Activated CD4-positive, alpha-beta T cell treated with anti-CD3 and anti-CD28 coated beads, Interleukin-2, amount 50 U/mL, for 16 hours (primary cell): ENCODE results near the gene MCTP1.
"Not testable (repeated sequence)": the region's sequence is repeated elsewhere in the genome, so short reads cannot be mapped to it uniquely, and the experiment has no call there.

ENCODE experiments used
- DNase-seq: peaks from one replicate; pipeline ENCODE4 v3.0.0-alpha.2; 2020

The MCTP1 gene

DNA sequence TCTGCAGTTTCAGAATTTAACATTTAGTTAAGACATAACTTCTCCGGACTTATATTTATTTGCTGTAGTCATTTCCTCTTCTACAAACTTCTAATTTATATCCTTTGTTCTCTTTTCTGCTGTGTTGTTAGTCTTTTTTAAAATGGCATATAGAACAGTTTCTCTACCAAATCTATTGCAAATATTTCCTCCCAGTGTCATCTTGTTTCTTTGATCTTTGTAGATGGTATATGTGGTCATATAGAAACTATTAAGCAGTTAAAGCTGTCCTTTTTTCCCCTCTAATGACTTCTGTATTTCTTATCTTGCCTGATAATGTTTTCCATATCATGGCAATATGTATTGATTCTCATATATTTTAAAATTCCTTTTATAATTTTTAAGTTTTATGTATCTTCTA is 264.5 kb downstream of the MCTP1 start:
- no peak for DNase-seq

DNA sequence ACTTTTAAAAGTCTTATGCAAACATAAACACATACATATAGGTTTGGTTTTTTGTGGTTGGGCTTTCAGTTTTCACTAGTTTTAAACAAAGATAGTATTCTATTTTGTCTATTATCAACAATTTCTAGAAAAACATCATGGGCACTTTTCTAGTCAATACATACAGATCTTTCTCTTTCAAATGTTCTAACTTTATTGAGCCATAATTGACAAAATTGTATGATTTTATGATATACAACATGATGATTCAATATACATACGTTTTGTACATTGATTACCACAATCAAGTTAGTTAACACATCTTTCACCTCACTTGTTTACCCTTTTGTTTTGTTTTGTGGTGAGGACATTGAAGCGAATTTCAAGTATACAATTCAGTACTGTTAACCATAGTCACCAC is 265.9 kb downstream of the MCTP1 start:
- DNase-seq: no peak

DNA sequence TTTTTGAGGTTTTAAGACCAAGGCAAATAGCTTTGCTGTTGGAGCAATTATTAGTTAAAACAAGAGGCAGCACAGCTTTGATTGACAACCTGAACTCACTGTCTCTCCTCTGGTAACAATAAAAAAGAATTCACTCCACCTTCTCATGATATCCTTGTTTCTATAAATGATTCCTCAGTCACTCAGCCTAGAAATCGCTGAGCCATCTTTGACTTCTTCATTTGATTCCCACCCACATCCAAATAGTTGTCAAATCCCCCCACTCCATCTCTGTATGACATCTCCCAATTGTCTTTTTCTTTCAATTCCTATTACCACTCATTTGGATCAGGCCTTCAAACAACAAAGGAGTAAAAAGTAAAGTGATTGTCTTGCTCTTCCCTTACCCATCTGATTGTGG is 266.4 kb downstream of the MCTP1 start:
- DNase-seq: no peak

DNA sequence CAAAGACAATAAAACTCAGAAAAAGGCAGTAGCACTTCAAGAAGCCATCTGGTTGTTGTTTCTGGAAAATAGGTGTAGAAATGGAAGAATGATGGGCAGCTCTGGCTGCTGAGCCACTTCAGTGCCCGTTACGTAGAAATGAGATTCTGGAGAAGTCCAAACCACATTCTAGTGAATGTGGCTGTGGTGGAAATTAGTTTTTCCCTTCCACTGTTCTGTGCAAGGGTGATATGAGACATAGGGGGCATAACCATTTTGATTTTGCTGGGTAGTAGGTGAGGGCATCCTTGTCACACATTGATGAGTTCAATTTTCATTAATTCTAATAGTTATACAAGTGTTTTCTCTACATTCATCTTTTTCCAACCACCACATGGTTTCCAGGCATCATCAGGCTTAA is 275.1 kb downstream of the MCTP1 start:
- no peak for DNase-seq

DNA sequence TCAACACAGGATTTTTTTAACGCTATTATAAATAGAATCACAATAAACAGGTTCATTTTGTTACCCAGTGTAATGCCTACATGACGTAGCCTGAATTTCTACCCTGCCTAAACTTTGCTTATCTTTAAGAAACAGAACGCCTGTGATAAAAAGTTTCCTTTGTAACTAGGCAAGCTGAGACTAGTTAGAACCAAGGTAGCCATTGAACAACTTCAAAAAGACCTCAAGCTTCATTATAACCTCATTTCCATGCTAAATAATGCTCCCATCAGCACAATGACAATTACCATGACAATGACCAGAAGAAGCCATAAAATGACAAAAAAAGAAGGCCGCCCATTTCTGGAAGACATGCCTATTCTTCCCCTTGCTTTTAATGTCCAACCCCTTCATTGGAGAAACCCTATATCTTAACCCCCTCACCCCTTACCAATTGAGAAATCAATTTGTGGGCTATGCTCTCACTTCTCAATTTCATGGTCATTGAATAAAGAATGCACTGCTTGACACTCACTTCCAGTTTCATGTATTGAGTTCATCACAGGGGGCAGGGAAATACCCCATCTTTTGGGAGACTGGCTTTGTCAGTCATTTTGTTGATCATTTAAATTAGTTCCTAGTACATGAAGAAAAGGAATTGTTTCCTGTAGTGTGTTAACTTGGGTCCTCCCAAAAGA is 276.8 kb downstream of the MCTP1 start:
- no peak for DNase-seq

DNA sequence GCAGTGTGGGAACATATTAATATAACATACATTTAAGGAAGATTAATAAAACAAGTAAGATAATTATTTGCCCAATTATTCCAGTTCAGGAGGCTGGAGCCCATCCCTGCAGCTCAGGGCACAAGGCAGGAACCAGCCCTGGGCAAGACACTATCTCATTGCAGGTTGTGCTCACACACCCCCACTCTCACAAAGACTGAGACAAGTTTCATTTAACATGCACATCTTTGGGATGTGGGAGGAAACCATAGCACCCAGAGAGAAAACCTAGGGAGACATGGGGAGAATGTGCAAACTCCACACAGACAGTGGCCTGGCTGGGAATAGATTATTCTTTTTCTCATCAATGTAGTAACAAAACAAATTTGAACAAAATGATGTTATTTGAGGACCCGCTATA is 279.1 kb downstream of the MCTP1 start:
- DNase-seq: no peak

DNA sequence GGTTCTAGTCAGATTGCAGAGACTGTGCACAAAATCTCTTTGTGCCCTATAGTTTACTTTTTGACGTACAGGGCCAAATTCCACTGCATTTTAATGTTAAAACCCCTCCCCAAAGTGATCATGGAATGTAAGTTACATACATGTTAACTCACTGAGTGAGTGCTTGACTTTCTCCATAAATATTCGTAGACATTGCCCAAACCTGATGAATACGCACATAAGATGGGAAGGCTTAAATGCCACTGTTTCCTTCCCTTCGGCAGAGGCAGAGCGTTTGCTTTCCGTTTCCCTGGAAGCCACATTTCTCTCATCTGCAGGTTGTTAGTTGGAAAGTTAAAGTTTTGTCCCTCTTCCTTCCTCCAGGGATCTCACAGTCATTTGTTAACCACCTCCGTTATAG is 286.2 kb downstream of the MCTP1 start:
- no peak for DNase-seq

DNA sequence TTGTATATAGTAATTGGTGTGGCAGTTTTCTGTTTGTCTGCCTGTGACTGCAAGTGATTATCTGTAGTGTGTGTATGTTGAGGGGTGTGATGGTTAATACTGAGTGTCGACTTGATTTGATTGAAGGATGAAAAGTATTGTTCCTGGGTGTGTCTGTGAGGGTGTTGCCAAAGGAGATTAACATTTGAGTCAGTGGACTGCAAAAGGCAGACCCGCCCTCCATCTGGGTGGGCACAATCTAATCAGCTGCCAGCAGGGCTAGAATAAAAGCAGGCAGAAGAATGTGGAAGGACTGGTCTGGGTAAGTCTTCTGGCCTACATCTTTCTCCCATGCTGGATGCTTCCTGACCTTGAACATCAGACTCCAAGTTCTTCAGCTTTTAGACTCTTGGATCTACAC is 290.4 kb downstream of the MCTP1 start:
- DNase-seq: not testable (repeated sequence)

DNA sequence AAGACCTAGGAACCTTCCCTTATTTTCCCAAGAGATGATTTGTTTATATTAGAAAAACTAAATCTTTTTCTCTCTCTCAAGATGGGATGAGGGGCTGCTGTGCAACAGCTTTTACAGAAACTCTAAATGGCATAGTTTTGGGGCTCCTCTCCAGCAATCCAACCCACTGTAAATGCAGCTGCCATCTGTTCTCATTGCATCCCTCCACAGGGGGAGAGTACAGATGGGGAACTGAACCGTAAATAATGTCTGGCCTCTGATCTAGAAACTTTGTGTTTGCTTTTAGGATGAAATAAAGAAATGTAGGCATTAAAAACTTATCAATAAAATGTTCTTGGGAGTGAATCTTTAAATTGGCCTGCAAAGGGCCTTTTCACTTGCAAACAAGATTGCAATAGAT is 291.4 kb downstream of the MCTP1 start:
- no peak for DNase-seq

DNA sequence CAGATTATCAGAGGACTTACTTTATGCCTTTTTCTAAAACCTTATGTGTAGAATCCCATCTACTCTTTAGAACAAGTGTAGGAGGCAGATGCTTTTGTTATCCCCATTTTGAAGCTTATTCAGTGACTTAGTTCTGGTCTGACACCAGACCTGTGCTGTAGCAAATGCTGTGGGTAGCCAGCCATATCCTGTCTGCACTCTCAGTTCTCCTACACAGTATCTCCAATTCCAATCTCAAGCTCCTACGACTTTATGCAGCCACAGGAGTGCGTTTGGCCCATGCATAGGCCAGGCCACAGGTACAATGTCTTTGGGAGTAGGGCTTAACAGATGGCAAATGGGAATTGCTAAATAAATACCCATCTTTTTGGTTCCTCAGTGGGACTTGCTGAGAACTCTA is 292.6 kb downstream of the MCTP1 start:
- no peak for DNase-seq

DNA sequence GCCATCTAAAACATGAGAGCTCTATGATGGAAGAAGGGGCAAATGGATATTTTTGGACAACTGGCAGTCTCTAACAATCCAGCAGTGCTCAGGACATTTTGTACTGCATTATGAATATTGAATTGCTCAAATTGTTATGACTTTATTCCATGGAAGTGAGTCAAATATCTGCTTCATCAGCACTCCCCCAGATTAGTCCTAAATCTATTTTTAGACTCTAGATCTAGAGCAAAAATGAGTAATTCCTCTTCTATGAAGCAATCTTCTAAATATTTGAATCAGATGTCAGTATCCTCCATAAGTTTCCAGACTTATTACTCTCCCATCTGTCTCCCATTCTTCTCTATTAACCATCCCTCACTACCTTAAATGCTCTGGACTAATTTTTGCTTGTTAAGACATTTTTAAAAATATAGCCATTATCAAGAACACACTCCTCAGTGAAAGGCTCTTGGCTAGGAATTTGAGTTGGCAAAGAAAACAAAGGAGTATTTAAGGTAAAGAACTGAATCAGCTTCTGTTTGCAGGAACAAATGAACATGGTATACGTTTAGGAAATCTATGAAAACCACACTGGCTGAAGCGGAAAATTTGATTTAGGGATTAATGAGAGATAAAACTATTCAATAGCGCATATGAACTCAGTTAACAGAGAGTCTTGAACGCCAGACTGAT is 300.9 kb downstream of the MCTP1 start:
- DNase-seq: no peak

DNA sequence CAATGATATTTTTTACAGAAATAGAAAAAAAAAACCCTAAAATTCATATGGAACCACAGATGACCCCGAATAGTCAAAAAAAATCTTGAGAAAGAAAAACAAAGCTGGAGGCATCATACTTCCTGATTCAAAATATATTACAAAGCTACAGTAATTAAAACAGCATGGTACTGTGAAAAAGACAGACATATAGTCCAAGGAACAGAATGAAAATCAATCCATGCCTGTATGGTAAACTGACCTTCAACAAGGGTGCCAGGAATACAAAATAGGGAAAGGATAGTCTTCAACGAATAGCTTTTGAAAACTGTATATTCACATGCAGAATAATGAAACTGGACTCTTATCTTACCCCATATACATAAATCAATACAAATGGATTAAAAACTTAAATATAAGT is 307.5 kb downstream of the MCTP1 start:
- no peak for DNase-seq

DNA sequence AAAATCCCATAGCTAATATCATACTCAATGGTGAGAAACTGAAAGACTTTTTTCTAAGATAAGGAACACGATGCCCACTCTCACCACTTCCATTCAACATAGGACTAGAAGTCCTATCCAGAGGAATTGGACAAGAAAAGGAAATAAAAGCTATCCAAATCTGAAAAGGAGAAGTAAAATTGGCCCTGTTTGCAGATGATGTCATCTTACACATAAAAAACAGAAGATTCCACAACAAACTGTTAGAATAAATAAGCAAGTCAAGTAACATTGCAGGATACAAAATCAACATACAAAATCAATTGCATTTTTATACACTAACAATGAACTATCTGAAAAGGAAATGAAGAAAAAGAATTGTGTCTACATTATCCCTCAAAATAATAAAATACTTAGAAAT is 308.0 kb downstream of the MCTP1 start:
- no peak for DNase-seq

DNA sequence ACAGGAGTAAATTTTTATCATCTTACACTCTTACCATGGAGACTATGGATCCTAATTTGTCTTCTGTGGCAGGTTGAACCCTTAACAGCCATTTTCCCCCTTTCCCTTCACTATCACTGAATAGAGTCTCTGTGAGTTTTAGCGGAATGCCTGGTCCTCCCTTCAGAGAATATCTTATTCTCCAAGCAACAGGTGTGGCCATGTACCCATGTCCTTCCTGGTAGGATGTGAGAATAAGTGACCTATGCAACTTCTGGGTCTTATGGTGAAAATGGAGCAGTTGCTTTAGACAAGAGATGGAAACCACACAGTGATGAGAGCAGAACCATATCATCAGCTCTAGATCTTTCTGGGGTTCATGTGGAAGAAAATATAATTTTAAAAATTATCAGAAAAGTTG is 312.6 kb downstream of the MCTP1 start:
- DNase-seq: no peak

DNA sequence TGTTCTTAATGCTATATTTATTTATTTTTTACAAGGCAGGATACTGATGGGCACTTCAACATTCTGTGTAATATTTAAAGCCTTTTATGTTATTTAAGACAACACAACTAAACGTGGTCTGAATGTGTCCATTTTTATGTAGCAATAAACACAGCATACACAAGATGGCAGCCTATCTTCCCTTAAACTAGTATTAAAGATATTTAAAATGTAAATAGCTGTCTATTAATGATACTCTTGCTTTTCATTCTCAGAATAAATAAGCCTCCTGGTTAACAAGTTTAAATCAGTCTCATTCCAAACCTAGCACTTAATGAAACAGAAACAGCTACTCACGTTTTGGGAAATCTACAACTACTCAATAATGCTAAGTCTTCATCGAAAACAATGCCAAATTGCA is 315.7 kb downstream of the MCTP1 start:
- no peak for DNase-seq

DNA sequence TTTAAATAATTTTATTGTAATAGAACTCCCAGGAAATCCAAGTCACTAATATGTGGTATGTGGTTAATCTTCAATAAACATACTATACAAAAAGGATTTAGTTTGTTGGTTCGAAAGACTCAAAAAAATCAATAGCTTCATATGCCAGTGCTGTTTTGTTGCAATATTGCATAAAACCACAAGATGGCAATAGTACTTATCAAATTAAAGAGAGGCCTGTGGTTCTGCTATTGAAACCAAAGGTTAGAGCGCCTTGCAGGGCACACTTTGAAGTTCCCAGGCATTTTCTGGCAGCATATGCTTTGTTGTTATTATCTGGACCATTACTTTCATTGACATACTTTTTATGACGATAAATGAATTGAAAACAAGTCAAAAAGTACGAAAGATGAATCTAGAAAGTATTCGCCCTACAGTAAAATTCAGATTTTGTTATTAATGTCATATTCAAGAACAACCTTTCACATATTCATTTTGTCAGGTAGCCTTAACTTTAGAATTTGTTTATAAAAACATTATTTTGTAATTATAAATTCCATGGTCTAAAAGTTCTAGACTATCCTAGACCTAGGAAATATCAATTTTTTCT is 316.3 kb downstream of the MCTP1 start:
- DNase-seq: peak; percentile 62

DNA sequence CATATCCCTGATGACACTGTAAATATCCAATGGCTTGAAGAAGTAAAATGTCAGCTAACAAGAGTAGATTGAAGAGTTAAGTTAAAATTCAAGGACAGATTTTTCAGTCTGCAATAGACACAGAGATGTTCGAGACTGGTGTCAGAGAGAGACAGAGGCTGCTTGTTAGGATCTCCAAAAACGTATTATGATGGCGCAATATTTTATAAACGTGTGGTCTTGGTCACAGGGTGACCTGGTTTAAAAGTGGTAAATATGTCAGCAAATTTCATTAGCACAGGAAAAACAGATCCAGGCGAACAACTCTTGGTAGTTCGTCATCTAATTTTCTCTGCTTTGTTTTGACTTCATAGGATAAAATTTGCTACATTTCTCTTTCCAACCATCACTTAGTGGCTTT is 317.4 kb downstream of the MCTP1 start:
- no peak for DNase-seq

DNA sequence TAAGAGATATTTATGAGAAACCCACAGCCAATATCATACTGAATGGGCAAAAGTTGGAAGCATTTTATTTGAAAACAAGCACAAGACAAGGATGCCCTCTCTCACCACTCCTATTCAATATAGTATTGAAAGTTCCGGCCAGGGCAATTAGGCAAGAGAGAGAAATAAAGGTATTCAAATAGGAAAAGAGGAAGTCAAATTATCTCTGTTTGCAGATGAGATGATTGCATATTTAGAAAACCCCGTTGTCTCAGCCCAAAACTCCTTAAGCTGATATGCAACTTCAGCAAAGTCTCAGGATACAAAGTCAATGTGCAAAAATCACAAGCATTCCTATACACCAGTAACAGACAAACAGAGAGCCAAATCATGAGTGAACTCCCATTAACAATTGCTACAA is 325.6 kb downstream of the MCTP1 start:
- not testable (repeated sequence) for DNase-seq

DNA sequence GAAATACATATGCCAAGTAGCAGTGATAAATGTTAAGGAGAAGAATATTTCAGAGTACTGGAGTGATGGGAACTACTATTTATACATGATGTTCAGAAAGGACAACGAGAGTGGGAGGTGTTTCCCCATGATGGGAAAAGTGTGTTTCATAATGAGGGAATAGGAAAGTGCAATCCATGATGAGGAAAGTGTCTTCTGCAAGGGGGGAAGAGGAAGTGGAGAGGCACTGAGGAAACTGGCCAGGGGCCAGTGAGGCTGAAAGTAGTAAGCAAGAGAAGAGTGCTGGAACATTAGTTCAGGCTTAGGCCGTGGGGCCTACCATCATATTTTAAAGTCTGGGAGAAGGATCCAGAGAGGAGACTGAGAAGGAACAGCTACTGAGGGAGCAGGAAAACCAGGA is 339.2 kb downstream of the MCTP1 start:
- DNase-seq: no peak

DNA sequence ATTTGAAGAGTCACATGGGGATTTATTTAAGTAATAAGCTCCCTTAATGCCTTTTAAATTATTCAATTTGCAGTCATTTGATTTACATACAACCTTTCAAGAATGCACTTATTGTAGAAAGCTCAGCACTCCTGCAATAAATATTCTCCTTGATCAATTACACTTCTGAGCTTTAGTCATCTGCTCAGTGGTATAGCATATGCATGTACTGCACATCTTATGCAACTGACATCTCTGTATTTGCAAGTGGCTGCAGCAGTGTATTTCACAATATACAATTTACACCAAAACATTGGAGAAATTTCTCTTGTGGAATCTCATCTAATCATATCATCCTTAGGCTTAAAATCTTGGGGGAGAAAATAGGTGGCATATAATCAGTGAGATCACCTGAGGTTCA is 340.7 kb downstream of the MCTP1 start:
- DNase-seq: no peak

DNA sequence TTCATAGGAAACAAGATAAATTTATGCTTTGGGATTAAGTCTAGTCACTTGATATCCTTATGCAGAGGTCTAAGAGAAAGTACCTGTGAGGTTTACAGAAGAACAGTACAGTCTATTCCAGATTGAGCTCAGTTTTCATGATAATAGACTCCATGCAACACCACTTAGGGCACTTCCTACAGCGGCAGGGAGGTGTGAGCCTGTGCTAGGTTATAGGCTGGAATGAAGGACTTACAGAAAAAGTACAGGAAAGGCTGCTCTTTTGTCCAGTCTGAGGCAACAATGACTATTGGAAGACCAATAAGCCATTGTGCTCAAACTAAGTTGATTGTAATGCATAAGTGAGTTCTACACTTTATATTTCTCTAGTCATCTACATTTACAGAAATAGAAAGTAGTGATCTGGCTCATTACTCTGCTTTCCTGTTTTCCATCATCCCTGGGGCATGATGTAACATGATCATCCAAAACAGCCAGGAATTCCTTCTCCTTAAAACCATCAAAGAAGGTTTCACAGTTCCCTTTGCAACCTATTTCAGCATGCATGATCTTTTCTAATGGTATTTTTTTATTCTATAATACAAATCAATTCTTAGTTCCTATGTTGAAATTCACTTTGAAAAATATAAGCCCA is 343.7 kb downstream of the MCTP1 start:
- DNase-seq: no peak

DNA sequence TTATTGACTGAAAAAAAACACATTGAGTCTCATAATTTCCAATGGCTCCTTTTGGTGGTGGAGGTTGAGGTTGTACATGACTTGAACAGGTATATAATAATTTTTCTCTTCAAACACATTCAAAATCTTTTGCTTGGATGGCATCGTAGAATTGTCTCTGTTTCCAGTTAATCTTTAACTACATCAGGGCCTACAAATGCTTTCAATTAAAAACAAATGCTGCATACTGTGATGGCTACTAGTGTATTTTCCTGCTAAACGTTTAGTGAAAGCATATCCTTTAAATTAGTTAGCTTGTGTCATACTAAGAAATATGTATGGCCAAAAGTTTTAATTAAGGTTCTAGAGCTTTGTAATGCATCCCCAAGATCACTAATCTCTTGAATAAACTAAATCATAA is 352.6 kb downstream of the MCTP1 start:
- no peak for DNase-seq

DNA sequence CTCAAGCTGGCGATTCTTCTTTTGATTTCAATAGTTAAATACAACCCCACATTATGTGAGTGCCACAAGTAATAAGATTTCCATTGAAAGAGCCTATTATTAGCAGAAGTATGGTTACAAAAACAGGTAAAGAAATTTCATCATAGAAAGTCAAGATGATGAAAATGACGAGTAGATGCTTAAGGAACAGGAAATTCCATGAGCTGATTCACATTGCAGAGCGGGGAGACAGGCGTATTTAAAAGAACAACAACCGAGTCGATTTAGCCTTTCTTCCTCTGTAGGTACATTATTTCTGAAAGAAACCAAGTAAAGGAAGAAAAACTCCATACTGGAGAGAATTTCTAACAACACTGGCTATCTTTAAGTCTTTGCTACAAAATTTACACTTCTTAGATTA is 356.0 kb downstream of the MCTP1 start:
- no peak for DNase-seq

DNA sequence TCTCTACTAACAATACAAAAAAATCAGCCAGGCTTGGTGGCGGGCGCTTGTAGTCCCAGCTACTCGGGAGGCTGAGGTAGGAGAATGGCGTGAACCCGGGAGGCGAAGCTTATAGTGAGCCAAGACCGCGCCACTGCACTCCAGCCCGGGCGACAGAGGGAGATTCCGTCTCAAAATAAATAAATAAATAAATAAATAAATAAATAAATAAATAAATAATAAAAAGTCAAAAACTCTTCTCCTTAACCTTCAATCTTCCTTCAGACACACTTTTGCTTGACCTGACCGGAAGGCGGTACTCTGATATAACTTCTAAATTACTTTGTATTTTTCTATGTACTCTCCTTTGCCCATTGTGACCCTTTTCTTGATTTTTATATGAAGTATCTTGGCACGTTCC is 364.3 kb downstream of the MCTP1 start:
- no peak for DNase-seq
